Mammary epithelial cell (primary cell): ENCODE data around the gene RIT2.

Experiments
- CTCF ChIP-seq, 2 donors: IDR thresholded peaks in 1 of 2; conservative IDR thresholded peaks in 1 of 2; 2 replicates each; pipeline ENCODE4 v1.5.1; 2011 to 2012; ENCODE audit warnings: inconsistent platforms in 2 of 2, low read length in 2 of 2, mild to moderate bottlenecking in 2 of 2, control low read depth in 1 of 2, low read depth in 1 of 2; ENCODE audit not compliant: insufficient read depth in 1 of 2; ENCODE audit errors: extremely low read depth in 1 of 2
- EZH2 ChIP-seq: IDR thresholded peaks from 2 replicates; pipeline ENCODE4 v1.6.1; 2012; ENCODE audit warnings: low read length, inconsistent platforms, borderline replicate concordance

- TF ChIP-seq CTCF (conservative IDR thresholded peaks at IDR 0.05 in 1 of 2, IDR thresholded peaks at IDR 0.05 in 1 of 2; ENCODE audit: extremely low read depth in 1 of 2, insufficient read depth in 1 of 2, low read depth in 1 of 2, low read length in 2 of 2) (no peak), EZH2 (no peak)
These were observed 335.3 kb downstream of the RIT2 start for GRCh38 chr18:42780171-42780570.
